Measurements from ENCODE around the gene GTF2H3. TPM values are rescaled to one million over a fixed set of nuclear protein-coding genes. Genes with fewer than 3 reads are reported as not detected.

GTF2H3 gene
- total and polyA plus RNA-seq, 9 of the 15 experiments (the other 6 are each of a cell fraction or from before 2014, with no cell fraction given): 22.7 to 99.7 (median 49.6) TPM

DNA sequence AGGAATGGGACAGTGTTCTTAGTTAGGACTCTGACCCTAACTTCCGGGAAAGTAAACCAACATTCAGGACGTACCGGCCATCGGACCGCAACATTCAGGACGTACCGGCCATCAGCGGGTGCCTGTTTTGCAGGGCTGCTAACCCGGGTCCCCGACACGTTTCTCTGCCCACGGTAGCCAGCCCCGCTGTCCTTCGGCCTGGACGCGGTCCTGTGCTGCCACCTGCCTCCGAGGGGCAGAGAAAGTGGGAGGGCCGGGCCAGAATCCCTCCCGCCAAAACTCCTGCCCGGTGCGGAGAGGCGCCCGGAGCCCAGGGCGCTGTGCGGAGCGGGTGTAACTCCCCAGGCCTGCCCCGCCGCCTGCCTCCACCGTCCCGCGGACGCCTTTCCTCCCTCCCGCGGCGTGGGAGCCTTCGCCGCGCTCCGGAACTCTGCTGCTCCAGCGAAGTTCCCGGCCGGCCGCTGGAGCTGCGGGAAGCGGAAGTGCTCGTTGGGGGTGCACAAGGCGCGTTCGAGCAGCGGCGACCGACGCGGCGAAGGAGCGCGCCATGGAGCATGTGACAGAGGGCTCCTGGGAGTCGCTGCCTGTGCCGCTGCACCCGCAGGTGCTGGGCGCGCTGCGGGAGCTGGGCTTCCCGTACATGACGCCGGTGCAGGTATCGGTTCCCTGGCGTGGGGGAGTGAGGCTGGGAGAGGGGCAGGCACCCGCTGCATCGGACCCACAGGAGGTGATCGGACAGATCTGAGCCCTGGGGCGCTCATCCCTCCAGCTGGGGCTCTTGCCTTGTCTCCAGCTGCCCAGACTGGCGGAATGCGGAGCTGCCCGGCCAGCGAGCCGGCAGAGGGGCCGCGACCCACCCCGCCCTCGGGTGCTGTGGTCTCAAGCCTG, 31.8 kb upstream of the GTF2H3 start, which contains the start of gene DDX55 (continued):
- TF ChIP-seq ZBTB43 (CRISPR knock-in tag; IDR thresholded peaks at IDR 0.05) (no peak), ZNF561 (CRISPR knock-in tag; conservative IDR thresholded peaks at IDR 0.05) (no peak), GATA2 (CRISPR knock-in tag; IDR thresholded peaks at IDR 0.05) (no peak), SAP30 (IDR thresholded peaks at IDR 0.05; ENCODE audit: borderline replicate concordance, insufficient read depth, low read depth, low read length, poor library complexity, severe bottlenecking) (peak; percentile 95), HNRNPL (IDR thresholded peaks at IDR 0.05; ENCODE audit: low read depth, low read length) (peak; percentile 78), CTBP1 (IDR thresholded peaks at IDR 0.05; ENCODE audit: borderline replicate concordance) (peak; percentile 96), AFF1 (IDR thresholded peaks at IDR 0.05; ENCODE audit: low read depth in 1 of 2, partially characterized antibody in 2 of 2) (peak; percentile 17 to 55), FUS (optimal IDR thresholded peaks at IDR 0.05; ENCODE audit: low read depth, low read length) (peak; percentile 34), ZNF263 (CRISPR knock-in tag; IDR thresholded peaks at IDR 0.05; ENCODE audit: borderline replicate concordance) (no peak), EWSR1 (IDR thresholded peaks at IDR 0.05; ENCODE audit: borderline replicate concordance, low read depth, partially characterized antibody) (no peak), MBD2 (IDR thresholded peaks at IDR 0.05; ENCODE audit: borderline replicate concordance, low read depth) (peak; percentile 82), RREB1 (CRISPR knock-in tag; IDR thresholded peaks at IDR 0.05) (peak; percentile 91)
- TF ChIP-seq, protein P1, sequence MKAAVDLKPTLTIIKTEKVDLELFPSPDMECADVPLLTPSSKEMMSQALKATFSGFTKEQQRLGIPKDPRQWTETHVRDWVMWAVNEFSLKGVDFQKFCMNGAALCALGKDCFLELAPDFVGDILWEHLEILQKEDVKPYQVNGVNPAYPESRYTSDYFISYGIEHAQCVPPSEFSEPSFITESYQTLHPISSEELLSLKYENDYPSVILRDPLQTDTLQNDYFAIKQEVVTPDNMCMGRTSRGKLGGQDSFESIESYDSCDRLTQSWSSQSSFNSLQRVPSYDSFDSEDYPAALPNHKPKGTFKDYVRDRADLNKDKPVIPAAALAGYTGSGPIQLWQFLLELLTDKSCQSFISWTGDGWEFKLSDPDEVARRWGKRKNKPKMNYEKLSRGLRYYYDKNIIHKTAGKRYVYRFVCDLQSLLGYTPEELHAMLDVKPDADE (conservative IDR thresholded peaks at IDR 0.05; ENCODE audit: control insufficient read depth, low read depth, low read length): peak; percentile 80

Data from K562 (cell line).